Inflammatory macrophage treated with lipopolysaccharide for 1 hour (primary cell): ENCODE results near the gene FBXL13.
"Not testable (repeated sequence)": the region's sequence is repeated elsewhere in the genome, so short reads cannot be mapped to it uniquely, and the experiment has no call there.

ENCODE experiments used
- DNase-seq, 2 donors: peaks; one replicate each; pipeline ENCODE4 v3.0.0-alpha.2; 2020 to 2022

Gene FBXL13

DNA sequence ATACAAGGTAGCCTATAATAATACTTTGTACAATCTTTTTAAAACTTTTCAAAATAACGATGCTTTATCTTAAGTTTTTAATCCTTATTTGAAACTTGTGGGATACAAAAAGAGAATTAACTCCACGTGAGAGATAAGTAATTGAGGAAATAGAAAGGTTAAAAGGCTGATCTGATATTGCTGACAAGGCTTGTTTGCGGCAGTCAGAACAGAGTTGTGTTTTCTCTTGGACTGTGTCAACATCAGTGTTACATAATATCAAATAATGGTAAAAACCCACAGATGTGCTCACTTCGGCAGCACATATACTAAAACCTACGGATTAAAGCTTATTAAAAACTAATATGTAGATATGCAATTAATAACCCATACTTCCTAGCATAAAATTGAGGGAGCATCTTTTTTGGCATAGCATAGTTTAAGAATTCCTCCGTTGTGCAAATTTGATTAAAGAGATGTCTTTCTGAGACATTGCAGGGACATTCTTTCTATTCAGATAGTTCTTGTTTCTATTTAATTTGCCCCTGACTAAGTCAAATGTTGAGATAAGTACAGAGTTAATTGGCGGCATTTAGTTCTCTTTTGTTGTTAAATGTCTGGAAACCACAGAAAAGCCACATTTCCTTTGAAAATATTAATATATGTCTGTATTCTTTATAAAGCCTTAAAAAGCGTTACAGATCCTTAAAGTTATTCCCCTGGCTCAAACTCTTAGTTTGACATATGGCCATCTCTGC lies 262.5 kb downstream of the FBXL13 start:
- DNase-seq: peak; percentile 49 to 55

GRCh38 chr7:102810916-102811315 lies 263.7 kb downstream of the FBXL13 start:
- no peak for DNase-seq

GRCh38 chr7:102806613-102807012 lies 268.0 kb downstream of the FBXL13 start:
- DNase-seq: no peak

DNA sequence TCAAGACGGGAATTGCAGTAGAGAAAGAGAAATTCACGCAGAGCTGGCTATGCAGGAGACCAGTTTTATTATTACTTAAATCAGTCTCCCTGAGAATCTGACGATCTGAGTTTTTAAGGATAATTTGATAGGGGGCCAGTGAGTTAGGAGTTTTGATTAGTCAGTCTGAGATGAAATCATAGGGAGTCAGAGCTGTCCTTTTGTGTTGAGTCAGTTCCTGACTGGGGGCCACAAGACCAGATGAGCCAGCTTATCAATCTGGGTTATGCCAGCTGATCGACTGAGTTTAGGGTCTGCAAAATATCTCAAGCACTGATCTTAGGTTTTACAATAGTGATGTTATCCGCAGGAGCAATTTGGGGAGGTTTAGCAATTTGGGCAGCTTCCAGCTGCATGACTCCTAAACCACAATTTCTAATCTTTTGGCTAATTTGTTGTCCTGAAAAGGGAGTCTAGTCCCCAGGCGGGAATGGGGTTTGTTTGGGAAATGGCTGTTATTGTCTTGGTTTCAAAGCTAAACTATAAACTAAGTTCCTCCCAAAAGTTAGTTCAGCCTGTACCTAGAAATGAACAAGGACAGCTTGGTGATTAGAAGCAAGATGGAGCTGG lies 278.5 kb downstream of the FBXL13 start:
- not testable (repeated sequence) for DNase-seq

DNA sequence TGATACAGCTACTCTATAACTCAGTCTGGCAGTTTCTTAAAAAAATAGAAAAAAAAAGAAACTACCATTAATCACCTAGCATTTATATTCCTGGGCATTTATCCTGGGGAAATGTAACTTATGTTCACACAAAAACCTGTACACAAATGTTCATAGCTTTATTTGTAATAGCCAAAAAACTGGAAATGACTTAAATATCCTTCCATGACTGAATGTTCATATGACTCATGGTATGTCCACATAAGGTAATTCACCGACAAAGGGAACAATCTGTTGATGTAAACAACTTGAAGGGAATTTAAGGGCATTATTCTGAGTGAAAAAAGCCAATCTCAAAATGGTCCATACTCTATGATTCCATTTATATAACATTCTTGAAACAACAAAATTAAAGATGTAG lies 280.0 kb downstream of the FBXL13 start:
- DNase-seq: peak; percentile 18 to 30

GRCh38 chr7:102791831-102792230 lies 282.8 kb downstream of the FBXL13 start:
- DNase-seq: not testable (repeated sequence)

DNA sequence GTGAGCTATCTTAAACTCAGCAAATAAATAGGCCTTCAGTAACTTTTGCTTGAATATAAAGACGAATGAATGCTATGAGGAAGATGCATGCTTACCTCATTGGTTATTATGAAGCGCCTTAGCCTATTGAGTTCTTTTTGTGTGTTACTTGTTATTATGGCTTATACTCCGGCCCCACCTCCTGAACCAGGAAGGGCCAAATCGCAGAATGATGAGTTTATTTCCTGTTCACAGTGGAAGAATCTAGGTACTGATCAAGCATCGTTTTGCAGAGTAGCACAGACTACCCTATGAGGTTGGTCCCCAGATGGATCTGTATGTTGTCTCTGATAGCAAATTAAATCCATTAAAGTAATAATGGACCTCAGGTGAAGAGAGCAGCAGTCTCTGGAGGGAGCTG lies 283.2 kb downstream of the FBXL13 start:
- not testable (repeated sequence) for DNase-seq

- not testable (repeated sequence) for DNase-seq
These were observed 284.1 kb downstream of the FBXL13 start for GRCh38 chr7:102790364-102791100.

DNA sequence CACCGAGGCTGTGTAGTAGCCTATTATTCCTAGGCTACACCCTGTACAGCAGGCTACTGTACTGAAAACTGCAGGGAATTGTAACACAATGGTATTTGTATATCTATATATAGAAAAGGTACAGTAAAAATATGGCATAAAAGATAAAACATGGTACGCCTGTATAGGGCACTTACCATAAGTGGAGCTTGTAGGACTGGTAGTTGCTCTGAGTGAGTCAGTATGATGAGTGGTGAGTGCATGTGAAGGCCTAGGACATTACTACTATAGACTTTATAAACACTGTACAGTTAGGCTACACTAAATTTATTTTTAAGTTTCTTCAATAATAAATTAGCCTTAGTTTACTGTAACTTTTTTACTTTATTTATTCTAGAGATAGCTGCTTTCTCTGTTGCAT lies 285.8 kb downstream of the FBXL13 start:
- DNase-seq: not testable (repeated sequence)

GRCh38 chr7:102780926-102781325 lies 293.7 kb downstream of the FBXL13 start:
- DNase-seq: not testable (repeated sequence)

DNA sequence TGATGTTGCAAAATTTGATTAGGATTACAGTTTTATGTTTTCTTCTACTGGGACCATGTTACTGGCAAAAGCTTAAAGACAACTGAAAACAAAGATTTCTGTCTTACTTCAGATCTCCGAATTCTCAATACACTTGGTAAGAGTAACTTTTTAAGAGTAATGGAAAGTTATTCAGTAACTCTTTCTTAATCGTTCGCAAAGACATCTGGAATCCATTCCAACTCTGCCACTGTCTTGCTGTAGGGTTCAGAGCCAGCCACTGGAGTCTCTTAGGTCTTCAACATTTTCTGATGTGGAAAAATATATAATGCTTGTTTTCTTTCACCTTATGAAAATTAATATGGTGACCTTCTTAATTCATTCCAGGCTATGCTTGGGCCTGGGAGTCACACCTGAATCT lies 295.9 kb downstream of the FBXL13 start:
- not testable (repeated sequence) for DNase-seq

- not testable (repeated sequence) for DNase-seq
These were observed 298.4 kb downstream of the FBXL13 start for GRCh38 chr7:102776217-102776616.

GRCh38 chr7:102770467-102770866 lies 304.1 kb downstream of the FBXL13 start:
- DNase-seq: not testable (repeated sequence)

DNA sequence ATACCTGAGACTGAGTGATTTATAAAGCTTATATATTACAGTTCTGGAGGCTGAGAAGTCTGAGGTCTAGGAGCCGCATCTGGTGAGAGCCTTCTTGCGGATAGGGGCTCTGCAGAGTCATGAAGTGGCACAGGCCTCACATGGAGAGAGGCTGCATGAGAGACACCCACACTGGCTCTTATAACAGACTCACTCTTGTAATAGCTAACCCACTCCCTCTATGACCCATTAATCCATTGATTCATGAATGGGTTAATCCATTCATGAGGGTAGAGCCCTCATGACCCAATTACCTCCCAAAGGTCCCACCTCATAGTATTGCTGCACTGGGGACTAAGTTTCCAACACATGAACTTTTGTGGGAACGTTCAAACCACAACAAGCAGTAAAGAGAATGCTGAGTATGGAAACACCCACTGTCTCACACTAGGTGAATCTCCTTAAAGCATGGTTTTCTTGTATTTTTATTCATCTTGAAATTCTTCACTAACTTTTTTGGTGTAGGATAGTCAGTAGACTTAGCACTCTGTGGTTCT lies 304.9 kb downstream of the FBXL13 start:
- not testable (repeated sequence) for DNase-seq

GRCh38 chr7:102763295-102763905 lies 311.2 kb downstream of the FBXL13 start:
- DNase-seq: not testable (repeated sequence)
